SK-N-SH (cell line): ENCODE results near the gene EFCAB8.
"Not testable (repeated sequence)": the region's sequence is repeated elsewhere in the genome, so short reads cannot be mapped to it uniquely, and the experiment has no call there.

Experiments
- CTCF ChIP-seq: fragments of 200-600 bp; sonication (generic); IDR thresholded peaks from 2 replicates; pipeline ENCODE4 v1.6.1; 2017; ENCODE audit warnings: antibody characterized with exemption, mild to moderate bottlenecking, moderate library complexity
- FOXM1 ChIP-seq: IDR thresholded peaks from 2 replicates; pipeline ENCODE4 v1.4.0; 2012; ENCODE audit warnings: low read depth, mild to moderate bottlenecking
- RCOR1 ChIP-seq: fragments of 150-350 bp; IDR thresholded peaks from 2 replicates; pipeline ENCODE4 v1.6.1; 2017; ENCODE audit warnings: antibody characterized with exemption, low read length
- YY1 ChIP-seq: IDR thresholded peaks from 2 replicates; pipeline ENCODE4 v1.4.0; 2012; ENCODE audit warnings: low read depth, mild to moderate bottlenecking

GRCh38 chr20:32974204-32975064 lies 115.7 kb downstream of the EFCAB8 start:
- TF ChIP-seq YY1, RCOR1, CTCF, FOXM1: not testable (repeated sequence)
